Ishikawa (cell line): ENCODE measurements around the gene PHOSPHO2.

Source experiments
- CEBPB ChIP-seq: IDR thresholded peaks from 2 replicates; pipeline ENCODE4 v1.6.1; 2012
- CREB1 ChIP-seq: IDR thresholded peaks from 2 replicates; pipeline ENCODE4 v1.6.1; 2012; ENCODE audit warnings: low read depth
- EGR1 ChIP-seq: IDR thresholded peaks from 2 replicates; pipeline ENCODE4 v1.6.1; 2012
- EP300 ChIP-seq: IDR thresholded peaks from 2 replicates; pipeline ENCODE4 v1.6.1; 2012; ENCODE audit warnings: borderline replicate concordance
- FOXM1 ChIP-seq: IDR thresholded peaks from 2 replicates; pipeline ENCODE4 v1.6.1; 2012; ENCODE audit warnings: low read depth, borderline replicate concordance
- MAX ChIP-seq: IDR thresholded peaks from 2 replicates; pipeline ENCODE4 v1.6.1; 2012
- NFIC ChIP-seq: IDR thresholded peaks from 2 replicates; pipeline ENCODE4 v1.6.1; 2012
- RAD21 ChIP-seq: IDR thresholded peaks from 2 replicates; pipeline ENCODE4 v1.6.1; 2012; ENCODE audit warnings: low read depth
- REST ChIP-seq: IDR thresholded peaks from 2 replicates; pipeline ENCODE4 v1.6.1; 2012; ENCODE audit warnings: low read depth, mild to moderate bottlenecking
- TAF1 ChIP-seq: IDR thresholded peaks from 2 replicates; pipeline ENCODE4 v1.6.1; 2012; ENCODE audit warnings: low read depth, mild to moderate bottlenecking
- TCF12 ChIP-seq: IDR thresholded peaks from 2 replicates; pipeline ENCODE4 v1.6.1; 2012; ENCODE audit warnings: low read depth
- TEAD4 ChIP-seq: IDR thresholded peaks from 2 replicates; pipeline ENCODE4 v1.6.1; 2012
- USF1 ChIP-seq: IDR thresholded peaks from 2 replicates; pipeline ENCODE4 v1.6.1; 2012
- YY1 ChIP-seq: IDR thresholded peaks from 2 replicates; pipeline ENCODE4 v1.6.1; 2012; ENCODE audit warnings: low read depth
- ZBTB7A ChIP-seq: IDR thresholded peaks from 2 replicates; pipeline ENCODE4 v1.6.1; 2012; ENCODE audit warnings: low read depth

PHOSPHO2 gene

GRCh38 chr2:169705927-169706326 lies 11.7 kb downstream of the PHOSPHO2 start:
- TF ChIP-seq EGR1 (no peak), MAX (no peak), CEBPB (no peak), USF1 (no peak), REST (no peak), NFIC (no peak), TAF1 (no peak), TEAD4 (no peak), FOXM1 (no peak), YY1 (no peak), CREB1 (no peak)

- TF ChIP-seq EGR1 (no peak), ZBTB7A (no peak), NFIC (no peak), REST (no peak), MAX (no peak), TAF1 (no peak), USF1 (no peak), CEBPB (no peak), CREB1 (no peak), YY1 (no peak), EP300 (no peak), TCF12 (no peak), FOXM1 (no peak), TEAD4 (no peak), RAD21 (no peak)
These were observed 13.4 kb downstream of the PHOSPHO2 start for GRCh38 chr2:169707626-169708025.

GRCh38 chr2:169709331-169709730 lies 15.1 kb downstream of the PHOSPHO2 start:
- TF ChIP-seq ZBTB7A = no peak
- no peak for TF ChIP-seq NFIC
- no peak for TF ChIP-seq TCF12
- no peak for TF ChIP-seq TEAD4
- peak; percentile 31; the same call in 1 of the 2 replicates for TF ChIP-seq CEBPB

GRCh38 chr2:169709981-169710380 lies 15.7 kb downstream of the PHOSPHO2 start:
- peak; percentile 42; the same call in 1 of the 2 replicates for TF ChIP-seq NFIC
- TF ChIP-seq TEAD4 = peak; percentile 48
- no peak for TF ChIP-seq ZBTB7A

GRCh38 chr2:169711751-169712509 lies 17.7 kb downstream of the PHOSPHO2 start:
- TF ChIP-seq NFIC (0 out of 2 replicates have a peak, but pooled peaks have one; percentile 15), ZBTB7A (no peak)

GRCh38 chr2:169712791-169713227 lies 18.5 kb downstream of the PHOSPHO2 start:
- TF ChIP-seq RAD21 (no peak), USF1 (no peak), ZBTB7A (no peak), MAX (no peak), EP300 (no peak), TEAD4 (no peak), FOXM1 (no peak), EGR1 (no peak), TCF12 (no peak), NFIC (no peak), TAF1 (no peak), CEBPB (no peak), YY1 (no peak), CREB1 (no peak), REST (no peak)
